GM21528 (cell line): ENCODE data around the gene PRDM16.

Source experiments
- ATAC-seq: cut with Tn5 transposase; IDR thresholded peaks from one replicate; pipeline ENCODE4 v1.9.1; 2021; ENCODE audit warnings: mild to moderate bottlenecking, moderate library complexity; ENCODE audit not compliant: unreplicated experiment, low FRiP score

Gene PRDM16

DNA sequence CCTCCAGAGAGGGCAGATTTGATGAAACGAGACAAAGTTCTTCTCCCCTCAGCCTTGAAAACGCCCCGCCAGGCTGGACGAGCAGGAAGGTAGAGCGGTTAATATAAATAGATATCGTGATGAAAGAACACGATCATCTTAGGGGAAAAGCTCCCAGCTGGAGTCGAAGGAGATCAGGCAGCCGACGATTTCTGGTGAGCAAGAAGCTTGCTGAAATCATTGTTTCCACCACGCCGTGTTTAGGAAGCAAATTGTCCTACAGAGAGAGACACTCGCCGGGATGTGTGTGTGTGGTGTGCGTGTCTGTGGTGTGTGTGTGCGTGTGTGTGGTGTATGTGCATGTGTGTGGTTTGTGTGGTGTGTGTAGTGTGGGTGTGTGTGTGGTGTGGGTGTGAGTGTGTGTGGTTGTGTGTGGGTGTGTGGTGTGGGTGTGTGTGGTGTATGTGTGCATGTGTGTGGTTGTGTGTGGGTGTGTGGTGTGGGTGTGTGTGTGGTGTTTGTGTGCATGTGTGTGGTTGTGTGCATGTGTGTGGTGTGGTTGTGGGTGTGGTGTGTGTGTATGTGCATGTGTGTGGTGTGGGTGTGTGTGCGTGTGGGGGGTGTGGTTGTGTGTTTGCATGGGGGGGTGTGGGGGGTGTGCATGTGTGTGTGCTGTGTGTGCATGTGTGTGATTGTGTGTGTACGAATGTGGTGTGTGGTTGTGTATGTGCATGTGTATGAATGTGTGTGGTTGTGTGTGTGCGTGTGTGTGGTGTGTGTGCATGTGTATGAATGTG, 340.6 kb downstream of the PRDM16 start:
- no peak for ATAC-seq

DNA sequence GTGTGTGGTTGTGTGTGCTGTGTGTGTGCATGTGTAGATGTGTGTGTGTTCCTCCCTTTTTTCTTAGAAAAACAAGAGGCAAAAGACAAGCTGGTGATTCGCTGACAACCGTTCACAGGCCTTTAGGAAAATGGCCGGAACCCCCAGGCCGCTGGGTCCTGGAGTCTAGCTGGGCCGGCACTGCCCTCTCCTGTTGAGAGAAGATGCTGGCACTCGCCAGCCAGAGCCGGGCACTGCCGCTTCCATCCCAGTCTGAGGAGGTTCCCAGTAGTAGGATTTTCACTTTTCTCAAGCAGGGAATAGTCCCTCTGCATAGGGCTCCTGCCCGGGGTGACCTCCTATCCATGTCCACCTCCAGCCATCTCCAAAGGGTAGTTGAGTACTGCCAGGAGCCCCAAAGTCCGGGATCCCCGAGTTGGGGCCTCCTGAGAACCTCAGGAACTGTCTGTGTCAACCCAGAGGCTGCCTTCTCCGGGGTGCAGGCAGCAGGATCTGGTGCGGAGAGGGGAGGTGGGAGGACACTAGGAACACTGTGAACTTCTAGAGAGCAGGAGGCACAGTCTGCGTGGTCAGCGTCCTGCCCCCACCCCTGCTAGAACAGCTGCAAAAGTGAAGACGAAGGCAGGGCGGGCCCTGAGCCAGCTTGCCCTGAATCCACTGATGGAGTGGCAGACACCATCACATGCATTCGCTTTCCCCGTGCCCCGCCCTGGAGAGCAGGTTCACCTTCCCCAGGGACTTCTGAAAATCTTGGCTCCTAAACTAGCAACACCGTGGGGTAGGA, 341.3 kb downstream of the PRDM16 start:
- no peak for ATAC-seq

DNA sequence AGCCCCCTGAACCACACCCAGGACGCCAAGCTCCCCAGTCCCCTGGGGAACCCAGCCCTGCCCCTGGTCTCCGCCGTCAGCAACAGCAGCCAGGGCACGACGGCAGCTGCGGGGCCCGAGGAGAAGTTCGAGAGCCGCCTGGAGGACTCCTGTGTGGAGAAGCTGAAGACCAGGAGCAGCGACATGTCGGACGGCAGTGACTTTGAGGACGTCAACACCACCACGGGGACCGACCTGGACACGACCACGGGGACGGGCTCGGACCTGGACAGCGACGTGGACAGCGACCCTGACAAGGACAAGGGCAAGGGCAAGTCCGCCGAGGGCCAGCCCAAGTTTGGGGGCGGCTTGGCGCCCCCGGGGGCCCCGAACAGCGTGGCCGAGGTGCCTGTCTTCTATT, 342.8 kb downstream of the PRDM16 start:
- no peak for ATAC-seq

DNA sequence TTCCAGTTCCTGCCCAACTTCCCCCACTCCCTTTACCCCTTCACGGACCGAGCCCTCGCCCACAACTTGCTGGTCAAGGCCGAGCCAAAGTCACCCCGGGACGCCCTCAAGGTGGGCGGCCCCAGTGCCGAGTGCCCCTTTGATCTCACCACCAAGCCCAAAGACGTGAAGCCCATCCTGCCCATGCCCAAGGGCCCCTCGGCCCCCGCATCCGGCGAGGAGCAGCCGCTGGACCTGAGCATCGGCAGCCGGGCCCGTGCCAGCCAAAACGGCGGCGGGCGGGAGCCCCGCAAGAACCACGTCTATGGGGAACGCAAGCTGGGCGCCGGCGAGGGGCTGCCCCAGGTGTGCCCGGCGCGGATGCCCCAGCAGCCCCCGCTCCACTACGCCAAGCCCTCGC, 343.4 kb downstream of the PRDM16 start:
- no peak for ATAC-seq

DNA sequence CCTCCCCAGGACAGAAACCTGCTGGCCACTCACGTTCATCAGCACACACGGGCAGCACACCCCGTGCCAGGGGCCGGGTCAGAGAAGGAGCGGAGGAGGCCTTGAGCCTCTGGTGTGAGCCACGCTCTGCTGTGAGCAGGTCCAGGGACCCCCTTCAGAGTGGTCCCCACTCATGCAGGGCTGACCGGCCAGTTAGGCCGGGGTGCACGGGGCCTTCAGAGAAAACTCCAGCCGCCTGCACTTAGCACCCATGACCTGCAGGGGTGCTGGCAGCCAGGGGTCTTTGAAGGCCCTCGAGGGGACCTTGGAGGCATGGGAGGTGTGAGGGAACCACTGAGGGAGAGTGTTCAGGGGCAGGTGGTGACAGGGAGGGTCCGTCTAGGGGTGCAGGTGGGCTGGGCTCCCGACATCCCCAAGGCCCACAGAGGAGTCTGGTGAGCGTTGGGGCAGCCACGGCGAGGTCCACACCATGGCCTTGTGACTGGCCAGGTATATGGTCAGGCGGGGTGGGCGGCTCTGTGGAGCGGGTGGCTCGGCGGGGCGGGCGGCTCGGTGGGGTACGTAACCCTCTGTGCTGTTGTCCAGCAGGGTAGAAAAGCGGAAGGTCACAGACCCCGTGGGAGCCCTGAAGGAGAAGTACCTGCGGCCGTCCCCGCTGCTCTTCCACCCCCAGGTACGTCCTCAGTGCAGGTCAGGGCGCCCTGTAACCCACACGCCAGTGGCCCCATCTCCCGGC, 345.1 kb downstream of the PRDM16 start:
- no peak for ATAC-seq

DNA sequence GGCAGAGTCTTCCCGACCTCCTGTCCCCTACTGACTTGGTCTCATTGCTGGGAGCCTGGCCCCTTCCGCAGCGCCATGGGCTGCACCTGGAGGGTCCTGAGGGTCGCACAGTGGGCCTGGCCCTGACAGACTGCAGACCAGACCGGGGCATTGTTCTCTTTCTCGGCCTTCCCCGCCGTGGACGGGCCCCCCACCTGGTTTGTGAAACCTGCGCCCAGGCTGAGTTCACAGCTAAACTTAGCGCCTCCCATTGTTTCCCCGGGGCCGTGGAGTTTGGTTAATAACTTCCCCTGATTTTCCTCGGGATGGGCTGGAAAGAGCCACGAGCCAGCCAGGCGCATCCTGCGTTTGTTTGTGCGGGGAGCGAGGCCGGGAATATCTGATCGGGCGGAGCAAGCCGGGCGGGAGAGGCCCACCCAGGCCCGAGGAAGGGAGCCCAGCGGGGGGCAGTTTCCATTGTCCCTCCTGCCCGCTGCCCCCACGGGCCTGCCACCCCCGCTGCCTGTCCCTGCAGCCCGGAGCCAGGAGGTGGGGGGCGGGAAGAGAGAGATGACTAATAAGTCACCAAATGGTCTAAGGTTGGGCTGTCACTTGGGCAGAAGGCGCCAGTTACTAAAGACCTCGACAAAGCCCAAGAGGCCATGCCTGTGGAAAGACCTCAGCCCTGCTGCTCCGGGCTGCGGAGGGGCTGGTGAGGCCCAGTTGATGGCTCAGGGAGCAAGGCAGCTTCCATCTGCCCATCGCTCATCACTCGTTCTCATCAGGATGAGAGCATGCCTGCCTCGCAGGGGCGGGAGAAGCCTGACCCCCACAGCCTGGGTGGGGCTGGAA, 346.5 kb downstream of the PRDM16 start:
- no peak for ATAC-seq

DNA sequence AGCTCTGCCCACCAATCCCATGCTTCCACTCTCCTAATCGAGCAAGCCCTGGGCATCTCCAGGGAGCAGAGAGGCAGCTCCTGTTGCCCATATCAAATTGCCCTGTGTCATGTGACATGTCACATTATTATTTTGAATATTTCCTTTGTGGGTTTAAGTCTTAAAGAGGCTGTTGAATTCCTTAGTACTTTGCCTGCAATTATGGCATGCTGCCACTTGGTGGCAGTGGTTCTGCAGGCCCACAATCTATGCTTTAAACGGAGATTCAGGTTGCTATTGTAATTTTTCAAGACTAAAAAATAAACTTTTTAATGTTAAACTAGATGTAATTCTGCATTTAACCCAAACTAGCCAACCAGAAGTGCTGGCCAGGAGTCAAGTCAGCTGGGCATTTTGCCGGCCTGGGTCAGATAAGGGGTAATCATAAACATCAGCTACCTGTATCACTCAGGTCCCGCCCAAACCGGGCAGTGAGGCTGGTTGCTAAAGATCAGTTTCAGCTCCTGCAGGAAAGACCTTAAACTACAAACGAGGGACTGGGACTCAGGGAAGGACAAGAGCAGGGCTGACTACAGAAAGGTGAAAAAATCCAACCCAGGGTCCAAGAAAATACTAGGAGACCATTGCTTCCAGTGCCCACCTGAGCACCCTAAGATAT, 348.2 kb downstream of the PRDM16 start:
- no peak for ATAC-seq

DNA sequence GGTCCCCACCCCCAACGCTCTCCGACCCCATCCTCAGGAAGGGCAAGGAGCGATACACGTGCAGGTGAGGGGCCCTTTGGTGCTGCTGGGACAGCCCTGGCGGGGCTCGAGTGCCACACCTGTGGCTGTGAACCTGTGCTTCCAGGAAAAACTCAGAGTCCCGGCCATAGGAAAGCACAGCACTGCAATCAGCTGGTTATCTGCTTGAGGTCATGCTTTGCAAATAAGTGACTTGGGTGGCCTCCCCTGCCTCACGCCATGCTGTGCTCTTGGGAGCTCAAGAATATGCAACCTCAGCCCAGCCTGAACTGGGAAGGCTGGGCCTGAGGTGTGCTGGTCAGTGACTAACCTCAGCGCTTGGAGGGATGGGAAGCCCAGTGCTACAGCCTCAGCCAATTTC, 348.9 kb downstream of the PRDM16 start:
- ATAC-seq: no peak

DNA sequence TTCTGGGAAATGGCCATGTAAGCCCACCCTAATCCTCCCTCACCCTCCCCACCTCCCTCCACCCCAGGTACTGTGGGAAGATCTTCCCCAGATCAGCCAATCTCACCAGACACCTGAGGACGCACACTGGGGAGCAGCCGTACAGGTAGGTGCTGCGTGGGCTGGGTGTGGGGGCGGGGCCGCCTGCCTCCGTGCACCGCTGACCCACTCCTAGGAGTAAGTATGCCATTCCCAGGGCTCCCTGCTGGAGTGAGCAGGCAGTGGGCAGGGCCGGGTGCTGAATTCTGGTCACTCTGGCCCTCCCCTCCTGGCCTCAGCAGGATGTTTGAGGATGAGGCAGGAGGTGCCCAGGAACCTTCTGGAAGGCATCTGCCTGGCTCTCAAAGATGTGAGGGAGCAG, 349.6 kb downstream of the PRDM16 start:
- no peak for ATAC-seq

DNA sequence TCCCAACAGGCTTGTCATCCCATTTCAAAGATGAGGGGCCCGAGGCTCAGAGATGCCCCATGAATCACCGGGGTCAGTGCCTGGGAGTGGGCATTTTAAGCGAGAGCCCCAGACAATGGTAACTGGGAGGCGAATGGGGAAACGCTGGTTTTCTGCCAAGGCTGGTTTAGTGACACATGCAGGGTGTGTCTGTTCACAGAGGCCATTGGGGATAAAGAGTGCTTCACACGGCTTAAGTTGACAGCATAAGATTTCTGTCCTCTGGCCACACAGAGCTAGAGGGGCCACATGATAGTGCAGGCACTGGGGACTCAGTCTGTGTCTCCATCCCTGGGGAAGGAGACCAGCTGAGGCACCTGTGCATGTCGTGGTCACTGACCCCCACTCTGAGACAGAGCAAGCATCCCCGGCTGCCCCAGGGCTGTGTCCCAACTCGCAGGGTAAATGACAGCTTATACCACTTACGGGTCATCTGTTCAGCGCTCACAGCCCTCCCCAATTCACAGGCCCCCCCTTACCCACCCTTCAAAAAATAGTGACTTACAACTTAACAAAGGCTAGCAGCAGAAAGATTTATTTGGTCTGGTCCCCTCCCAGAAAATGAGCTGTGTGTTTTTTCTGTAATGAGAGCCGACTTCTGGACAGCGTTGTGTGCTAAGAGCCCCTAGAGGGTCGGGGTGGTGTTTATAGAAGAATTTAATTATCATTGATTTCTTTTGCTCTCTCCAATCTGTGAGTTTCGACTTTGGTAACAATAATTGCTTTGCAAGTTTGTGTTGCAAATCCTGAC, 350.6 kb downstream of the PRDM16 start:
- no peak for ATAC-seq

DNA sequence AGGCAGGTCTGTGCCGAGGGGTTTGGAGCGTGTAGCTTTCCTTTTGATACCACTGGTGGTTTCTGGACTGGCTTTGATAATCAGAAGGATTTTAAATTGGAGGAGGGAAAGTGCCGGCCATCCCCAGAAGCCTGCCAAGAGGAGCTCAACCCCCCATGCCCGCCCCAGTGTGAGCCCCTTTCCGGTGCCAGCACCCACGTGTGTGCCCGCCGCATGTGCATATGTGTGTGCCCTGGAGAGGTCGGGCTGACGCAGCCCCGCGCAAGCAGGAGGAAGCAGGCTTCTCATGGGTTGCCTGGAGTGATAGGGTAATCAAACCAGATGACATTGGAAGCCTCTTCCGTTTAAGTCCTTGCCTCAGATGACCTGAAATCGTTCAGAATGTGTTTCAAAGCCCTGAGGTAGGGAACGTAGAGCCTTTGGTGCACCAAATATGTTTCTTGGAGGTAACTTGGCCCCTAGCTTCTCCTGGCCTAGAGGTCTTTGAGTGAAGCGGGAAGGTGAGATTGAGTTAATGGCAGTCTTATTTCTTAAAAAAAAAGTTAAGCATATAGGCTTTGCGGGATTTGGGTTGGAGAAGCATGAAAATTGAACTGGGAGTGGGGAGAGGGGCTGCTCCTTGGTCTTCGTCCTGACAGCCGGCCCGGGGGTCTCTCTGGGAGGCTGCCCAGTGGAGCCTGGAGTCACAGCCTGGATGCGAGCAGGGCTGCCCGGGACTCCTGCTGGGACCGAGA, 351.4 kb downstream of the PRDM16 start:
- ATAC-seq: no peak

DNA sequence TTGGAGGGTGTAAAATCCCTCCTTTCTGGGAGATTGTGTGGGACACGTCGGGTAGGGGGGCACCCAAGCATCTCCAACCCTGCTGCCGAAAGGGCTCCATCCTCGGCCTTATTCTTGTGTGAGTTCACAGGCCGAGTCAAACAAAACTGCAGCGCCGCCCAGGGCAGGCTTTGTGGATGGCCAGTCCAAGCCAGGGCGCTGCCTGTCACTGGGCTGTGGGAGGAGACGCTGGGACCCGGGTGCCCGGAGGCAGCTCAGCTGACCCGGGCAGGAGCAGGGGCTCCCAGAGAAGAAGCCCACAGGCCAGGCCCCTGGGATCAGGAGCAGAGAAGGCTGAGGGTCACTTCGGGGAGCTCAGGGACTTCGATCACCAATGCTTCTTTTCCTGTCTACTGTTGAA, 353.6 kb downstream of the PRDM16 start:
- no peak for ATAC-seq

DNA sequence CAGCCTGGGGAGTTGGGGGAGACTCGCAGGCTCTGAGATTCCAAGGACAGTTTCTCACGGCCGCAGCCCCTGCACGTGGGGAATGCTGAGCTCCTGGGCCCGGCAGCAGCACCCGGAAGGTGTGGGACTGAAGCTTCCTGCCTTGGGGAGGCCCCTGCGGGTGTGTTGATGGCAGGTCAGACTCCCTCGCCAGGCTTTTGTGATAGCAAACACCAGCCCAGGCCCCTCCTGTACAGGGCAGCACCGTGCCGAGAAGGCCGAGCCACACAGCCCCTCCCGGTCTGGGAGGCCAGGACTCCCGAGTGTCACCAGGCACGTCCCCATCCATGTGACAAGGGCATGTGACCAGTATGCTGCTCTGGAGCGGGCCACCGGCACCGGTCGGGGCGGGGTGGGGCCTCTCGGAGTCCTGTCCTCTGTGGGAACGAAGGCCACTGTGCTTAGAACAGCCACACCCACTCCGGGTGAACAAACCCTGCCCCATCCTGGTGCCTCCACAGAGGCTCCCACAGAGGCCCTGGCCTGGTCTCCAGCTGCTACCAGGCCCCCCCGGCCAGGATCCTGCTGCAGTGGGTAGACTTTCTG, 354.3 kb downstream of the PRDM16 start:
- ATAC-seq: no peak

DNA sequence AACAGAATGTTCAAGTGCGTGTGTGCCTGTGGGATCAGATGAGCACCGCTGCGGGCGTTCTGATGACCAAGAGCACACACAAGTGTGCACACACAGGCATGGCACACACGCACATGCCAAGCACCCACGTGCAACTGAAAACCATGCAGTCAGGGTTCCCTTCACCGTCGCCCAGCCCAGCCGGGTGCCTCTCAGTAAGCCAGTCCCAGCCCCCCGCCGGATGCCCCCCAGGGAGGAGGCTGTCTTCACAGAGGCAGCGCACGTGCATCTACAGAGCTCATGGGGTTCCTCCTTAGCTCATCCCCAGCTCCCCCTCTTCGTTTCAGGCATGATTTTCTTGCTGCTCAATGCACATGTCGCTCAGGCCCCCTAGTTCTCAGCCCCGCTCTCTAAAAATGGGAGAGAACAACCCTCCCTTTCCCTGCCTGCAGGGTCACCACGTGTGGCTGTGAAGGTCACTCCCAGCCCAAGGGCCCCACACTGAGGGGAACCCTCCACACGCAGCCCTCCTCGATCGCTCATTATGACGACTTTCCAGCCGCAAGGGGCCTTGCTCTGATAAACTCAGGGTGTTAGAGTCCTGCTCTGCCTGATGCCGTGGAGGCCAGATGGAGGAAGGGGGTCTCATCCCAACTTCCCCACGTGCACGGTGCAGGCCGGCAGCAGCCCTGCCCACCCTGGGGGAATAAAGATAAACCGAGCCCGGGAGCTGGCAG, 355.1 kb downstream of the PRDM16 start:
- no peak for ATAC-seq

DNA sequence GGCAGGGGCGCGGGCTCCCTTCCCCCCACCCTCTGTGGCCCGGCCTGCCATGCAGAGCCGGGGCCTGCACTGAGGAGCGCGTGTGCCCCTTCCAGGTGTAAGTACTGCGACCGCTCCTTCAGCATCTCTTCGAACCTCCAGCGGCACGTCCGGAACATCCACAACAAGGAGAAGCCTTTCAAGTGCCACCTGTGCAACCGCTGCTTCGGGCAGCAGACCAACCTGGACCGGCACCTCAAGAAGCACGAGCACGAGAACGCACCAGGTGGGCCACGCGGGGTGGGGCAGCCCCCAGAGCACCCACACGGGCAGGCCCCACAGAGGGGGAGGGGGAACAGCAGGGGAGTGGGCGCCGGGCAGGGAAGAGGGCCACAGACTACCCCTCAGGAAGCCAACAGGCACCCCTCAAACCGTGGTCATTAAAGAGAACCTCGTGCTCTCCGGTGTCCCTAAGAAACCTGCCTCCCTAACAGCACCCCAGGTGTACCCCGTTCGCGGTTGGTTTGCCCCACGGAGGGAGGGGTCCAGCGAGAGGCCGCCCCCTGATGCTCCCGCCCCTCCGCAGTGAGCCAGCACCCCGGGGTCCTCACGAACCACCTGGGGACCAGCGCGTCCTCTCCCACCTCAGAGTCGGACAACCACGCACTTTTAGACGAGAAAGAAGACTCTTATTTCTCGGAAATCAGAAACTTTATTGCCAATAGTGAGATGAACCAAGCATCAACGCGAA, 356.6 kb downstream of the PRDM16 start:
- no peak for ATAC-seq

DNA sequence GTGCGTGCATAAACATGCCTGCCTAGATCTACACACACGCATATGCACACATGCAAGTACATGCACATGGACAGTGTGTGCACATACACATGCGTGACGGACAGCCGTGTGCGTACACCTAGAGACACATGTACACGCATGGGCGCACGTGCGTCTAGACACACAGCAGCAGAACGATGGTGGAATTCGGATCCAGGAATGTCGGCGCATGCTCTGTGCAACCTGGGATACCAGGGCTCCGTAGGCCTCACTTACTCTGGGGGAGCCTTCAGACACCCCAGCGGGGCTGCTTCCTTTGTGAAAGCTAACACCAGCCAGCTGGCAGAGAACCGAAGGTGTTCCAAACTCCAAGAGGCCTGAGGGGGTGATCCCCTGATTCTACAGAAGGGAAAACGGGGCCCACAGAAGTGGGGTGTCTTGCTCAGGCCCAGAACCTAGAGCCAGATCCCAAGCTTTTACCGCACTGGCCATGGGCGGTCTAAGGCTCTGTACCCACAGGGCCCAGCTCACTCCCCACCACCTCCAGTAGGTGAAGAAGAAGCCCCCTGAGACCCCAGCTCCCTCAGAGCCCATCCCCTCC, 358.0 kb downstream of the PRDM16 start:
- ATAC-seq: no peak
